Activated CD4-positive, alpha-beta T cell treated with anti-CD3 and anti-CD28 coated beads for 36 hours (primary cell): ENCODE results near the gene ACTR2. TPM values are rescaled to one million over a fixed set of nuclear protein-coding genes. Genes with fewer than 3 reads are reported as not detected.

Experiments used
- ATAC-seq: fragments of 200-7000 bp; cut with Tn5 transposase; one replicate; pipeline ENCODE4 v1.10.0; 2021; ENCODE audit warnings: mild to moderate bottlenecking, moderate library complexity
- CTCF ChIA-PET: fragments of 350-600 bp; sonication (Branson Sonifier 250); formaldehyde crosslinking; loops from one replicate; lab custom pipeline; 2021; ENCODE audit warnings: antibody characterized with exemption; lab: Charles Lee
- POLR2A ChIA-PET: fragments of 350-600 bp; sonication (Branson Sonifier 250); formaldehyde crosslinking; loops from one replicate; lab custom pipeline; 2021; ENCODE audit warnings: antibody characterized with exemption, inconsistent platforms; lab: Charles Lee
- DNase-seq: peaks from one replicate; pipeline ENCODE4 v3.0.0-alpha.2; 2020
- H3K27ac Mint-ChIP-seq: one replicate; pipeline ENCODE4 v1.8.0; 2021; ENCODE audit warnings: mixed read lengths
- H3K27me3 Mint-ChIP-seq: one replicate; pipeline ENCODE4 v1.8.0; 2021; ENCODE audit warnings: mixed read lengths
- H3K36me3 Mint-ChIP-seq: one replicate; pipeline ENCODE4 v1.8.0; 2021; ENCODE audit warnings: low read depth, mixed read lengths
- H3K4me1 Mint-ChIP-seq: one replicate; pipeline ENCODE4 v1.8.0; 2021; ENCODE audit warnings: mixed read lengths
- H3K4me3 Mint-ChIP-seq: one replicate; pipeline ENCODE4 v1.8.0; 2021; ENCODE audit warnings: mild to moderate bottlenecking, moderate library complexity, mixed read lengths
- H3K9me3 Mint-ChIP-seq: one replicate; pipeline ENCODE4 v1.8.0; 2021; ENCODE audit warnings: low read depth, mixed read lengths
- intact Hi-C, 2 experiments: fragments of 100-400 bp; cut with DNase I in 1 of 2; cut with micrococcal nuclease in 1 of 2; formaldehyde crosslinking; loops; one replicate each; pipeline versions ENCODE4 v1.14.2 to v1.15.1; 2022 to 2024; cut with DNase I, micrococcal nuclease
- total RNA-seq, 2 experiments: library from RNA; stranded (reverse); gene quantifications; one replicate each; pipeline ENCODE4 v1.2.3, GENCODE V29; 2021

ACTR2 gene
- total RNA-seq, 2 experiments from 2014 or later = 326 to 388 TPM

- Mint-ChIP-seq H3K4me3 (no peak overlapping the region), H3K4me1 (peaks cover 12% of the 10 kb centered on the region), H3K9me3 (no peaks in the 10 kb centered on the region), H3K36me3 (no peaks in the 10 kb centered on the region), H3K27me3 (peaks cover 1% of the 10 kb centered on the region), H3K27ac (no peak overlapping the region)
- DNase-seq (no peak), ATAC-seq (no peak)
- ChIA-PET CTCF (interaction anchor here (0.6 to 0.7 kb wide), 2 partner anchors 13 to 22 kb away, joined by 3 read pairs; no protein-coding TSS in a partner anchor), POLR2A (interaction anchor here (0.6 kb wide), 1 partner anchor 39 kb away, joined by 3 read pairs; no protein-coding TSS in a partner anchor)
- intact Hi-C loops = no loop called here
Measured at GRCh38 chr2:65278531-65278981, 50.9 kb downstream of the ACTR2 start.

GRCh38 chr2:65279756-65280155 is 52.1 kb downstream of the ACTR2 start:
- Mint-ChIP-seq H3K4me3 (no peak overlapping the region), H3K4me1 (peaks cover 12% of the 10 kb centered on the region), H3K27me3 (peaks cover 1% of the 10 kb centered on the region), H3K9me3 (no peaks in the 10 kb centered on the region), H3K27ac (no peak overlapping the region), H3K36me3 (no peaks in the 10 kb centered on the region)
- DNase-seq (no peak), ATAC-seq (no peak)
- CTCF ChIA-PET = no interaction called here
- POLR2A ChIA-PET = interaction anchor here (0.6 kb wide), 1 partner anchor 42 kb away, joined by 5 read pairs; no protein-coding TSS in a partner anchor
- intact Hi-C loops = no loop called here

GRCh38 chr2:65281627-65282351 is 54.2 kb downstream of the ACTR2 start:
- Mint-ChIP-seq H3K36me3 (no peaks in the 10 kb centered on the region), H3K27me3 (peaks cover 1% of the 10 kb centered on the region), H3K27ac (no peak overlapping the region), H3K9me3 (no peaks in the 10 kb centered on the region), H3K4me1 (peaks cover 12% of the 10 kb centered on the region), H3K4me3 (no peak overlapping the region)
- ATAC-seq (no peak), DNase-seq (no peak)
- ChIA-PET POLR2A (no interaction called here), CTCF (interaction anchor here (0.6 to 0.7 kb wide), 3 partner anchors 11 to 442 kb away, joined by 3 read pairs; no protein-coding TSS in a partner anchor)
- intact Hi-C loops = no loop called here

GRCh38 chr2:65282477-65283053 is 54.9 kb downstream of the ACTR2 start:
- no peak overlapping the region for H3K4me3 Mint-ChIP-seq
- H3K27ac Mint-ChIP-seq = no peak overlapping the region
- ATAC-seq (no peak), DNase-seq (no peak)
- intact Hi-C loops = no loop called here
- no peaks in the 10 kb centered on the region for H3K9me3 Mint-ChIP-seq
- ChIA-PET POLR2A (no interaction called here), CTCF (interaction anchor here (0.5 to 1.8 kb wide), 4 partner anchors 12 to 95 kb away, joined by 3 to 5 read pairs (median 3); no protein-coding TSS in a partner anchor)
- peaks cover 1% of the 10 kb centered on the region for H3K27me3 Mint-ChIP-seq
- peaks cover 12% of the 10 kb centered on the region for H3K4me1 Mint-ChIP-seq
- H3K36me3 Mint-ChIP-seq = no peaks in the 10 kb centered on the region

GRCh38 chr2:65287364-65287763 is 59.7 kb downstream of the ACTR2 start:
- Mint-ChIP-seq H3K27ac (no peak overlapping the region), H3K27me3 (no peaks in the 10 kb centered on the region), H3K9me3 (no peaks in the 10 kb centered on the region), H3K4me1 (no peaks in the 10 kb centered on the region), H3K4me3 (no peak overlapping the region), H3K36me3 (no peaks in the 10 kb centered on the region)
- intact Hi-C loops = no loop called here
- no peak for ATAC-seq
- DNase-seq = no peak
- ChIA-PET CTCF (interaction anchor here (0.6 to 1.2 kb wide), 2 partner anchors 63 to 353 kb away, joined by 3 read pairs; no protein-coding TSS in a partner anchor), POLR2A (no interaction called here)

- CTCF ChIA-PET = interaction anchor here (1.5 kb wide), 1 partner anchor 13 kb away, joined by 3 read pairs; no protein-coding TSS in a partner anchor
- DNase-seq (no peak), ATAC-seq (no peak)
- H3K36me3 Mint-ChIP-seq = no peaks in the 10 kb centered on the region
- no peak overlapping the region for H3K4me3 Mint-ChIP-seq
- H3K27ac Mint-ChIP-seq = no peak overlapping the region
- H3K9me3 Mint-ChIP-seq = no peaks in the 10 kb centered on the region
- POLR2A ChIA-PET = no interaction called here
- intact Hi-C loops = no loop called here
- peaks cover 2% of the 10 kb centered on the region for H3K27me3 Mint-ChIP-seq
- H3K4me1 Mint-ChIP-seq = no peaks in the 10 kb centered on the region
Measured at GRCh38 chr2:65291216-65292105, 63.8 kb downstream of the ACTR2 start.

- intact Hi-C loops = no loop called here
- ChIA-PET CTCF (interaction anchor here (0.7 to 1.5 kb wide), 2 partner anchors 14 to 48 kb away, joined by 3 read pairs; no protein-coding TSS in a partner anchor), POLR2A (no interaction called here)
- no peaks in the 10 kb centered on the region for H3K36me3 Mint-ChIP-seq
- DNase-seq (no peak), ATAC-seq (no peak)
- no peaks in the 10 kb centered on the region for H3K9me3 Mint-ChIP-seq
- peaks cover 2% of the 10 kb centered on the region for H3K27me3 Mint-ChIP-seq
- H3K4me1 Mint-ChIP-seq = peaks cover 3% of the 10 kb centered on the region
- H3K4me3 Mint-ChIP-seq = no peak overlapping the region
- no peak overlapping the region for H3K27ac Mint-ChIP-seq
Measured at GRCh38 chr2:65292106-65292400, 64.4 kb downstream of the ACTR2 start.

- no peak for ATAC-seq
- no peak for DNase-seq
- POLR2A ChIA-PET = no interaction called here
- peaks cover 2% of the 10 kb centered on the region for H3K27me3 Mint-ChIP-seq
- CTCF ChIA-PET = interaction anchor here (0.7 to 1.5 kb wide), 3 partner anchors 14 to 65 kb away, joined by 3 read pairs; partner anchors contain the start of gene ACTR2
- intact Hi-C loops = no loop called here
- peaks cover 4% of the 10 kb centered on the region for H3K4me1 Mint-ChIP-seq
- no peak overlapping the region for H3K27ac Mint-ChIP-seq
- H3K9me3 Mint-ChIP-seq = no peaks in the 10 kb centered on the region
- H3K36me3 Mint-ChIP-seq = no peaks in the 10 kb centered on the region
- no peak overlapping the region for H3K4me3 Mint-ChIP-seq
Measured at GRCh38 chr2:65292461-65293011, 64.9 kb downstream of the ACTR2 start.

GRCh38 chr2:65293376-65293775 is 65.7 kb downstream of the ACTR2 start:
- Mint-ChIP-seq H3K36me3 (no peaks in the 10 kb centered on the region), H3K27me3 (peaks cover 2% of the 10 kb centered on the region), H3K4me1 (peaks cover 4% of the 10 kb centered on the region), H3K27ac (no peak overlapping the region), H3K9me3 (no peaks in the 10 kb centered on the region), H3K4me3 (no peak overlapping the region)
- ATAC-seq = no peak
- POLR2A ChIA-PET = no interaction called here
- intact Hi-C loops = no loop called here
- DNase-seq = no peak
- CTCF ChIA-PET = interaction anchor here (0.8 kb wide), 1 partner anchor 66 kb away, joined by 3 read pairs; the partner anchor contains the start of gene ACTR2

- DNase-seq = no peak
- Mint-ChIP-seq H3K4me1 (peaks cover 8% of the 10 kb centered on the region), H3K27ac (no peak overlapping the region), H3K36me3 (no peaks in the 10 kb centered on the region), H3K27me3 (peaks cover 2% of the 10 kb centered on the region), H3K9me3 (no peaks in the 10 kb centered on the region), H3K4me3 (no peak overlapping the region)
- POLR2A ChIA-PET = no interaction called here
- CTCF ChIA-PET = interaction anchor here (0.9 kb wide), 1 partner anchor 77 kb away, joined by 3 read pairs; no protein-coding TSS in a partner anchor
- intact Hi-C loops = no loop called here
- ATAC-seq = no peak
Measured at GRCh38 chr2:65294136-65294535, 66.5 kb downstream of the ACTR2 start.

- intact Hi-C loops = no loop called here
- POLR2A ChIA-PET = no interaction called here
- Mint-ChIP-seq H3K27ac (no peak overlapping the region), H3K27me3 (peaks cover 2% of the 10 kb centered on the region), H3K4me1 (peaks cover 14% of the 10 kb centered on the region), H3K9me3 (no peaks in the 10 kb centered on the region), H3K36me3 (no peaks in the 10 kb centered on the region), H3K4me3 (no peak overlapping the region)
- ATAC-seq (no peak), DNase-seq (no peak)
- CTCF ChIA-PET = interaction anchor here (0.9 kb wide), 1 partner anchor 77 kb away, joined by 3 read pairs; no protein-coding TSS in a partner anchor
Measured at GRCh38 chr2:65294701-65295100, 67.1 kb downstream of the ACTR2 start.
